PC-9 (cell line): ENCODE measurements around the gene RABAC1.

ENCODE experiments used
- CTCF ChIP-seq: fragments of 200-600 bp; sonication (generic); conservative IDR thresholded peaks from 2 replicates; pipeline ENCODE4 v1.6.1; 2017; ENCODE audit warnings: mixed run types, antibody characterized with exemption, mild to moderate bottlenecking, moderate library complexity
- EZH2 ChIP-seq: fragments of 200-600 bp; sonication (generic); IDR thresholded peaks from 2 replicates; pipeline ENCODE4 v1.8.0; 2017; ENCODE audit warnings: antibody characterized with exemption, low read depth

- TF ChIP-seq CTCF (no peak), EZH2 (peak; percentile 77; the same call in 1 of the 2 replicates)
Observed at GRCh38 chr19:41939861-41940730, 19.0 kb downstream of the RABAC1 start.
